ENCODE results near the gene CTIF. TPM values are rescaled to one million over a fixed set of nuclear protein-coding genes. Genes with fewer than 3 reads are reported as not detected.
"Not testable (repeated sequence)": the region's sequence is repeated elsewhere in the genome, so short reads cannot be mapped to it uniquely, and the experiment has no call there.

Gene CTIF
- total RNA-seq, 3 donors from 2014 or later = 13.2 to 50.3 (median 19.6) TPM

DNA sequence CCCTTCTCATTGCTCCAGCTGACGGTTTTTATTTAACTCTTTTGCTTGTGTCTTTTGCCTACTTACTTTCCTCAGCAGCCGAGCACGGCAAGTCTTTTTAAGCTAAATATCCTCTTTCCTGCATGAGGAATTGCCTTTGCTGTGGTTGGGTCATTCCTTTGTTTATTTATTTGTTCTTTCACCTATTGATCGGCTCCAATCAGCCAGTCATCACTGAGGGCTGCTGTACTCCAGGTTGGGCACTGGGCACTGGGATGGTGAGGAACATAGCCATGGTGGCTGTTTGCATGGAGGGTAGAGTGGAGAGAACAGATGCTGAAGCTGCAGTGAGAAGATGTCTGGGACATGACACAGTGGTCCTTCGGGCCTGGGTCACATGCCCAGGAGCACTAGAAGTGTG lies 105.2 kb downstream of the CTIF start:
- DNase-seq (no peak), ATAC-seq (no peak)
- Histone ChIP-seq H3K36me3 (ENCODE audit: low read depth) (no peaks in the 10 kb centered on the region), H3K9me3 (no peaks in the 10 kb centered on the region), H3K4me3 (no peak overlapping the region), H3K4me1 (ENCODE audit: low read depth) (no peaks in the 10 kb centered on the region)
- intact Hi-C loops (cut with DNase I, micrococcal nuclease) = no loop called here
- TF ChIP-seq, protein P1, sequence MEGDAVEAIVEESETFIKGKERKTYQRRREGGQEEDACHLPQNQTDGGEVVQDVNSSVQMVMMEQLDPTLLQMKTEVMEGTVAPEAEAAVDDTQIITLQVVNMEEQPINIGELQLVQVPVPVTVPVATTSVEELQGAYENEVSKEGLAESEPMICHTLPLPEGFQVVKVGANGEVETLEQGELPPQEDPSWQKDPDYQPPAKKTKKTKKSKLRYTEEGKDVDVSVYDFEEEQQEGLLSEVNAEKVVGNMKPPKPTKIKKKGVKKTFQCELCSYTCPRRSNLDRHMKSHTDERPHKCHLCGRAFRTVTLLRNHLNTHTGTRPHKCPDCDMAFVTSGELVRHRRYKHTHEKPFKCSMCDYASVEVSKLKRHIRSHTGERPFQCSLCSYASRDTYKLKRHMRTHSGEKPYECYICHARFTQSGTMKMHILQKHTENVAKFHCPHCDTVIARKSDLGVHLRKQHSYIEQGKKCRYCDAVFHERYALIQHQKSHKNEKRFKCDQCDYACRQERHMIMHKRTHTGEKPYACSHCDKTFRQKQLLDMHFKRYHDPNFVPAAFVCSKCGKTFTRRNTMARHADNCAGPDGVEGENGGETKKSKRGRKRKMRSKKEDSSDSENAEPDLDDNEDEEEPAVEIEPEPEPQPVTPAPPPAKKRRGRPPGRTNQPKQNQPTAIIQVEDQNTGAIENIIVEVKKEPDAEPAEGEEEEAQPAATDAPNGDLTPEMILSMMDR (IDR thresholded peaks at IDR 0.05) = no peak

DNA sequence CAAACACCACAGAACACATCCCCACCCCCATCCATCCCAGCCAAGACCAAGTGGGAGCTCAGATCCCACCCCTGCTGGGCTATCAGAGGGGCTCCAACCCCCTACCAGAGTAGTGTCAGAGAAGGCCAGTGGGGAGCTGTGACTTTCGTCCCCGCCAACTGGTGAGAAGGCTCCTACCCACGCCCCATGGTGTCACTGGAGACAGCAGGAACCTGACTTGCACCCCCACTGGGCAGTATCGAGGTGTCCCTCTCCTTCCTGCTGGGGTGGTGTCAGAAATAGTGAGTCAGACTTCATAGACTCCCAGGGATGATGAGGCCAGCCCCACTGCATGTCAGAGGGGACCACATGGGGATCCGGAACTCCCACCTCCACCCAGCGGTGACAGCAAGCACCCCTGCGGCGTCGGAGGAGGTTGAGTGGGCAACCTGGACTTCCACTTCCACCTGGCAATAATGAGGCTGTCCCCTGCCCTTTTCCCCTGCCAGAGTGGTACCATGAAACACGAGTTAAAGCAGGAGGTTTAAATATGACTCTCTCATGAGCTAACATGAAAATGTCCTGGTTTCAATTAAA lies 106.7 kb downstream of the CTIF start:
- H3K4me1 ChIP-seq (ENCODE audit: low read depth) = no peaks in the 10 kb centered on the region
- no peak overlapping the region for H3K4me3 ChIP-seq
- H3K36me3 ChIP-seq (ENCODE audit: low read depth) = no peaks in the 10 kb centered on the region
- no peak for DNase-seq
- no peak for ATAC-seq
- H3K9me3 ChIP-seq = no peaks in the 10 kb centered on the region
- intact Hi-C loops (cut with DNase I, micrococcal nuclease) = no loop called here
- TF ChIP-seq, protein P1 (IDR thresholded peaks at IDR 0.05) = no peak

DNA sequence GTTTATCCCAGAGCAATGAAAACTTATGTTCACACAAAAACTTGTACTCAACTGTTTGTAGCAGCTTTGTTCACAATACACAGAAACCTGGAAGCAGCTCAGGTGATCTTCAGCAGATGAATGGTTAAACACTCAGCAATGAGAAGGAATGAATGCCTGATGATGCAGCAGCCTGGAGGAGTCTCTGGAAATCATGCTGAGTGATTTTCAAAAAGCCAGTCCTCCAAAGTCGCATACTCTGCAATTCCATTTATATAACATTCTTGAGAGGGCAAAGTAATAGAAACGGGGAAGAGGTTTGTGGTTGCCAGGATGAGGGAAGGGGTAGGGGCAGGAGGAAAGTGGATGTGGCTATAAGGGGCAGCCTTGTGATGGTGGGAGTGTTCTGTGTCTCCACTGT lies 108.1 kb downstream of the CTIF start:
- no peaks in the 10 kb centered on the region for H3K9me3 ChIP-seq
- intact Hi-C loops (cut with DNase I, micrococcal nuclease) = no loop called here
- ATAC-seq (no peak), DNase-seq (no peak)
- no peaks in the 10 kb centered on the region for H3K4me1 ChIP-seq (ENCODE audit: low read depth)
- no peak overlapping the region for H3K4me3 ChIP-seq
- TF ChIP-seq, protein P1 (IDR thresholded peaks at IDR 0.05) = no peak
- H3K36me3 ChIP-seq (ENCODE audit: low read depth) = no peaks in the 10 kb centered on the region

DNA sequence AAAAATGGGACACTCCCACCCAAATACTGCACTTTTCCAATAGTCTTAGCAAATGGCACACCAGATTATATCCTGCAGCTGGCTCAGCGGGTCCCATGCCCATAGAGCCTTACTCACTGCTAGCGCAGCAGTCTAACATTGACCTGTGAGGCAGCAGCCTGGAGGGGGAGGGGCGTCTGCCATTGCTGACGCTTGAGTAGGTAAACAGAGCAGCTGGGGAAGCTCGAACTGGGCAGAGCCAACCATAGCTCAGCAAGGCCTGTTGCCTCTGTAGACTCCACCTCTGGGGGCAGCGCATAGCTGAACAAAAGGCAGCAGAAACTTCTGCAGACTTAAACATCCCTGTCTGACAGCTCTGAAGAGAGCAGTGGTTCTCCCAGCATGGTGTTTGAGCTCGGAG lies 110.4 kb downstream of the CTIF start:
- ATAC-seq (no peak), DNase-seq (no peak)
- Histone ChIP-seq H3K4me1 (ENCODE audit: low read depth) (no peaks in the 10 kb centered on the region), H3K36me3 (ENCODE audit: low read depth) (no peaks in the 10 kb centered on the region), H3K4me3 (no peak overlapping the region), H3K9me3 (no peaks in the 10 kb centered on the region)
- TF ChIP-seq, protein P1 (IDR thresholded peaks at IDR 0.05) = no peak
- intact Hi-C loops (cut with DNase I, micrococcal nuclease) = no loop called here

DNA sequence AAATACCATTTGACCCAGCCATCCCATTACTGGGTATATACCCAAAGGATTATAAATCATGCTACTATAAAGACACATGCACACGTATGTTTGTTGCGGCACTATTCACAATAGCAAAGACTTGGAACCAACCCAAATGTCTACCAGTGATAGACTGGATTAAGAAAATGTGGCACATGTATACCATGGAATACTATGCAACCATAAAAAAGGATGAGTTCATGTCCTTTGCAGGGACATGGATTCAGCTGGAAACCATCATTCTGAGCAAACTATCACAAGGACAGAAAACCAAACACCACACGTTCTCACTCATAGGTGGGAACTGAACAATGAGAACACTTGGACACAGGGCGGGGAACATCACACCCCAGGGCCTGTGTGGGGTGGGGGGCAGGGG lies 115.8 kb downstream of the CTIF start:
- ATAC-seq; DNase-seq; H3K36me3 ChIP-seq (ENCODE audit: low read depth); H3K4me1 ChIP-seq (ENCODE audit: low read depth); intact Hi-C loops (cut with DNase I, micrococcal nuclease); H3K9me3 ChIP-seq; H3K4me3 ChIP-seq: not testable (repeated sequence)

DNA sequence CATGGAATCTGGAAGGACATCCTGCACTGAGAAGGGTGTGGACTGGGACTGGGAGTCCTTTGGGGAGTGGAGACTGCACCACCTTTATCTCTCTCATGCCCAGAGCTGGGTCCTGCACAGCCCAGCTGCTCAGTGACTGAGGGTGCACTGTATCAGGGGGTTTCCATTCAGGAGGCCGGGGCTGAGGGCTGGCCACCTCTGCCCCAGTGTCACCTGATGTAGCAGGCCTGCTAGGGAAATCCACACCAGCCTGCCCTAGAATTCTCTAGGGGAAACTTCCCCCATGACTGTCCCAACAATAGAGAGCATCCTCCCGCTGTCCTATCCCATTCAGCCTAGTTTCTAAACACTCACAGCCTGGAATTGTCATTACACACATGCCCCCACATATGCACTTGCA lies 116.7 kb downstream of the CTIF start:
- H3K4me3 ChIP-seq = no peak overlapping the region
- no peak for DNase-seq
- TF ChIP-seq, protein P1 (IDR thresholded peaks at IDR 0.05) = no peak
- no peaks in the 10 kb centered on the region for H3K4me1 ChIP-seq (ENCODE audit: low read depth)
- H3K36me3 ChIP-seq (ENCODE audit: low read depth) = no peaks in the 10 kb centered on the region
- intact Hi-C loops (cut with DNase I, micrococcal nuclease) = no loop called here
- no peaks in the 10 kb centered on the region for H3K9me3 ChIP-seq
- no peak for ATAC-seq

All from mucosa of descending colon (tissue), 3 donors.